GM18505 (cell line): ENCODE data around the gene TEKT5.
"Not testable (repeated sequence)": the region's sequence is repeated elsewhere in the genome, so short reads cannot be mapped to it uniquely, and the experiment has no call there.

Experiments
- ATAC-seq: cut with Tn5 transposase; IDR thresholded peaks from one replicate; pipeline ENCODE4 v1.9.1; 2021; ENCODE audit not compliant: unreplicated experiment
- POLR2A ChIP-seq: IDR thresholded peaks from 4 replicates; pipeline ENCODE4 v1.6.1; 2011; ENCODE audit warnings: borderline replicate concordance; ENCODE audit not compliant: insufficient read depth, insufficient read length; ENCODE audit errors: extremely low read depth

Gene TEKT5

GRCh38 chr16:10646581-10647263 lies 48.0 kb downstream of the TEKT5 start:
- TF ChIP-seq POLR2A, result no peak
- ATAC-seq, result no peak

DNA sequence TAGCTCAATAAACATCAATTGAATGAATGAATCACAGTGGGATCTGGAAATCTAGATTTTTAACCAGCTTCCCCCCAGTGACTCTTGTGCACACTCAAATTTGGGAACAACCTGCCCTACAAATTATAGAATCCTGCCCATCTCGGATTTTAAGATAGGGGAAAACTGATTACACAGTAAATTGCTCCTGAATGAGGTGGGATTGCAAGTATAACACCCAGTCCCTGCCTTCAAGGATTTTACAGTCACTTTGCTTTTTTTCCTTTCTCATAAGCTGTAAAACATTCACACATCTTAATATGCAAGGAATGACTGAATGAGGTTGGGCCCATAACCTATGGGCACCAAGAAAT lies 48.5 kb downstream of the TEKT5 start:
- TF ChIP-seq POLR2A, result no peak
- ATAC-seq, result no peak

GRCh38 chr16:10644092-10644491 lies 50.6 kb downstream of the TEKT5 start:
- no peak for ATAC-seq
- TF ChIP-seq POLR2A, result no peak

DNA sequence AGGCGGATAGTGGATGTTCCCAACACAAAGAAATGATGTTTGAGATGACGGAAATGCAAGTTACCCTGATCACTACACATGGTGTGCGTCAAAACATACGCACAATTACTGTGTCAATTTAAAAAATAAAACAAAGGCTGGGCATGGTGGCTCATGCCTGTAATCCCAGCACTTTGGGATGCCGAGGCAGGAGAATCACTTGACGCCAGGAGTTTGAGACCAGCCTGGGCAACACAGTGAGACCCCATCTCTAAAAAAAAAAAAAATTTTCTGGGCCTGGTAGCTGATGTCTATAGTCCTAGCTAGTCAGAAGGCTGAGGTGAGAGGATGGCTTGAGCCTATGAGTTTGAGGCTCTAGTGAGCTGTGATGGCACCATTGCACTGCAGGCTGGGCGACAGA lies 51.8 kb downstream of the TEKT5 start:
- ATAC-seq, result no peak
- TF ChIP-seq POLR2A, result no peak

- no peak for TF ChIP-seq POLR2A
- no peak for ATAC-seq
Observed at GRCh38 chr16:10641953-10642949, 52.5 kb downstream of the TEKT5 start.

DNA sequence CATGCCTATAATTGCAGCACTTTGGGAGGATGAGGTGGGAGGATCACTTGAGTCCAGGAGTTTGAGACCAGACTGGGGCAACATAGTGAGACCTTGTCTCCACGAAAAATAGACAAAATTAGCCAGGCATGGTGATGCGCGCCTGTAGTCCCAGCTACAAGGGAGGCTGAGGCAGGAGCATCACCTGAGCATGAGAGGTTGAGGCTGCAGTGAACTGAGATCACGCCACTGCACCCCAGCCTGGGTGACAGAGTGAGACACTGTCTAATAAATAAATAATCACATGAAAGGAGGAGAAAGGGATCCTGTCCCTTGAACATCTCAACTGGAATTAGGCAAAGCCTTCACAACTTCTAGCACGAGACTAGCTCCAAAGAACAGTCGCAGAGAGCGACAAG lies 53.2 kb downstream of the TEKT5 start:
- TF ChIP-seq POLR2A, result no peak
- no peak for ATAC-seq

DNA sequence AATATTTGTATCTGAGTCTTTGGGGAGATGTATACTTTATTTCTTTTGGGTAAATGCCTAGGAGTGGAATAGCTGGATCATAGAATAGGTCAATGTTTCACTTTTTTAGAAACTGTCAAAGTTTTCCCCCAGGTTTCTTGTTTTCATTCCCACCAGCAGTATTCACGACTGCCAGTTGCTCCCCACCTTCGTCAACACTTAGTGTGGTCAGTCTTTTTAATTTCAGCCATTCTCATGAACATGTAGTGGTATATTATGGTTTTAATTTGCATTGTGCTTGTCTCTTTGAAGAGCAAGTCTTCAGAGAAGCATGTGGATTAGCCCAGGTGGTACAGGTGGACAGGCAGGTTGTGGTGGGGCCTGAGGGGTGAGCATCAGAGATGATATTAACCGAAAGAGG lies 53.8 kb downstream of the TEKT5 start:
- no peak for ATAC-seq
- no peak for TF ChIP-seq POLR2A

DNA sequence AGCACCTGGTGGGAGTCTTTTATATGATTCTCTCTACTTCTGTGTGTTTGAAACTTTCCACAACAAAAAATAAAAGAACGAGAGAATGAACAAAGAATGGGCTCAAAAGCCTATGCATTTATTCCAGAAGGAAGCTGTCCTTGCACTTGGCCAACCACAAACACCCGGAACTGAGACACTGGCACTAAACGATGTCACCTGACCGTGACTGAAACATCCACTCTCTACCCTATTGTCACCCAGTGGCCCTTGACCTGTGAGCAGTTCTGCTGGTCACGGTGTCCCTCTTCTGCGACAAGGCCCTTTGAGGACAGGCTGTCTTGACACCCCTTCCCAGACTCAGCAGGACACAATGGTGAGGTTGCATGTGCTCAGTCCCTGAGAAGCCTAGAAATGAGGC lies 56.6 kb downstream of the TEKT5 start:
- ATAC-seq, result no peak
- TF ChIP-seq POLR2A, result no peak

DNA sequence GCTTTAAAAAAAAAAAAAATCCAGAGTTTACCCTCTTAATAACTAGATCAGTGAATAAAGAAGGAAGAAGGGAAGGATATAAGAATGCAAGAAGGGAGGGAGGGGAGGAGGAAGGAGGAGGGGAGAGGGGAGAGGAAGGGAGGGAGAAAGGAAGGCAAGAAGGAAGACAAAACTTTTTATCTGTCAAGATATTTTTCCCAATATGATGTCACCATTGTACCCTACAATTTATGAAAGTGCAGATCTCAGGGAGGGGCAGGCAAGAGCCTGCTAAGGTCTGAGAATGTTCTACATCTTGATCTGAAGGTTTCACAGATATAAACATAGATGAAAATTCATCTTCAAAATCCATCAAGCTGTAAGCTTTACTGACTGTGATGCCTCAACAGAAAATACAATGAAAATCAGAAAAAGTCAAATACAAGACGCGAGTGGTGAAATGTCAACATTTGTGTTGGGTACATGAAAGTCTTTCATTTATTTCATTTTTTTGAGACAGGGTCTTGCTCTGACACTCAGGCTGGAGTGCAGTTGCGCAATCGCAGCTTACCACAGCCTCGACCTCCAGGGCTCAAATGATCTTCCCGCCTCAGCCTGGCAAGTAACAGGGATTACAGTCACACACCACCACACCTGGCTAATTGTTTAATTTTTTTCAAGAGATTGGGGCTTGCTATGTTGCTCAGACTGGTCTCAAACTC lies 57.2 kb downstream of the TEKT5 start:
- no peak for TF ChIP-seq POLR2A
- ATAC-seq, result no peak

DNA sequence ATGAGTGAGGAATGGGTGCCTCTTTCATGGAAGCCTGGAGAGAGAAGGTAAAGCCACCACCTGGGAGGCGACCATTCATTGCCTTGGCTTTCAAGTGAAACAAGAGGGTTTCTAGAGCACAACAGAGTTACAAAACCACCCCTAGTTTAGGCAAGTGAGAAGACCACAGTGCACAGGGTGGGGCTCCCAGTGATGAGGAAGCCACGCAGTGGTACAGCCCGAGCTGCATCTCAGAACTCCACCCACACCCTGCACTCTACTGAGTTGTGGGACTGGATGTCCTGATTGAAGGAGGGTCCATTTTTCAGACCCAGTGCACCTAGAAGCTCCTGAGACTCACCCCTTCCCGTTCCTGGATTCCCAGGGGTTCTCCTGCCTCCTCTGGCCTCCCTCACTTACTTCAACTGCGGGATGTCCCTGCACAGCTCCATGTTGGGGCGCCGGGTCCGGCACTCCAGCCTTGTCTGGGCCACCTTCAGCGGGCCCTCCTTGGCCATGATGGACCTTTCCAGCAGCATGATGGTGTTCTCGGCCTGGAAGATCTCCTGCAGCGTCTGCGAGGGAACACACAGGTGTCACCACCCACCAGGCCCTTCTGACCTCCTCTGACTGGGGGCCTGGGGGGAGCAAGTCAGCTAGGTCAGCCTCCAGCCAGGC lies 59.2 kb downstream of the TEKT5 start:
- no peak for TF ChIP-seq POLR2A
- ATAC-seq, result no peak

GRCh38 chr16:10633429-10633828 lies 61.3 kb downstream of the TEKT5 start:
- ATAC-seq, result not testable (repeated sequence)

- no peak for ATAC-seq
- TF ChIP-seq POLR2A, result no peak
Observed at GRCh38 chr16:10631886-10632285, 62.8 kb downstream of the TEKT5 start.

GRCh38 chr16:10629592-10629963 lies 65.2 kb downstream of the TEKT5 start:
- no peak for TF ChIP-seq POLR2A
- no peak for ATAC-seq

- ATAC-seq, result no peak
- TF ChIP-seq POLR2A, result no peak
Observed at GRCh38 chr16:10625595-10626357, 69.0 kb downstream of the TEKT5 start.
